Mammary epithelial cell (primary cell): Measurements from ENCODE around the gene GALNT3.

Source experiments
- CTCF ChIP-seq, 2 donors: IDR thresholded peaks in 1 of 2; conservative IDR thresholded peaks in 1 of 2; 2 replicates each; pipeline ENCODE4 v1.5.1; 2011 to 2012; ENCODE audit warnings: inconsistent platforms in 2 of 2, low read length in 2 of 2, mild to moderate bottlenecking in 2 of 2, control low read depth in 1 of 2, low read depth in 1 of 2; ENCODE audit not compliant: insufficient read depth in 1 of 2; ENCODE audit errors: extremely low read depth in 1 of 2
- EZH2 ChIP-seq: IDR thresholded peaks from 2 replicates; pipeline ENCODE4 v1.6.1; 2012; ENCODE audit warnings: low read length, inconsistent platforms, borderline replicate concordance

GRCh38 chr2:165773684-165774083 lies 20.4 kb downstream of the GALNT3 start:
- TF ChIP-seq CTCF (conservative IDR thresholded peaks at IDR 0.05 in 1 of 2, IDR thresholded peaks at IDR 0.05 in 1 of 2; ENCODE audit: extremely low read depth in 1 of 2, insufficient read depth in 1 of 2, low read depth in 1 of 2, low read length in 2 of 2) (no peak), EZH2 (no peak)
